GM19025 (cell line): Measurements from ENCODE around the gene CD38.

Source experiments
- ATAC-seq: cut with Tn5 transposase; IDR thresholded peaks from one replicate; pipeline ENCODE4 v1.9.1; 2021; ENCODE audit warnings: mild to moderate bottlenecking, low read depth, moderate library complexity; ENCODE audit not compliant: unreplicated experiment

The CD38 gene

DNA sequence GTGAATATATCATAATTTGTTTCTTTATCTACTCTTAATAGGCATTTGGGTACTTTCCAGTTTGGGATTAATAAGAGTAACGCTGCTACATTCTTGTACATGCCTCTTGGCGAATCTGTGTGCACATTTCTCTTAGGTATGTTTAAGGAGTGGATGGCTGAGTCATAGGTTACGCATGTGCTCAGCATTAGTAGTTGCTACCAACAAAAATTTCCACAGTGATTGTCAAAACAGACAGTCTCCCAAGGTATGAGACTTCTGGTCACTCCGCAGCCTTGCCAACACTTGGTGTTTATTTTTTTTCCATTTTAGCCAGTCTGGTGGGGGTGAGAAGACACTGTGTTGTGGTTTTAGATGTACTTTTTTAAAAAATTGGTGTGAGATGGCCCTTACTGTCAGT is 115.8 kb downstream of the CD38 start:
- no peak for ATAC-seq

DNA sequence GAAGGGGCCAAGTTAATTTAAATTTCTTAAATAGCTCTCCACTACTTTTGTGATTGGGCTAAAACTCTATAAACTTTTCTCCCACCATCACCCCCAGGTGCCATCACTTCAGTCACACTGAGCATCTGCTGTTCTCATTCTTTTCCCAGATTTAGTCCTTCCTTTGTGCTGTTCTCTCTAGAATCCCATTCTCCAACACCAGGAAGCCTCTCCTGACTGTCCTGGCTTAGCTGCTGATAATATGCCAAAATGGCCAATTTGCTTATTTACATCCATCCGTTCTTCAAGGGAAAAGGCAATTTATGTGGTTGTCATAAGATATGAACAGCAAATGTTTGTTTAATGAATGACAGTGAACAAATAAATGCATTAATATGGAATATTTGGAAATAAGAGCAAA is 116.3 kb downstream of the CD38 start:
- ATAC-seq: no peak

DNA sequence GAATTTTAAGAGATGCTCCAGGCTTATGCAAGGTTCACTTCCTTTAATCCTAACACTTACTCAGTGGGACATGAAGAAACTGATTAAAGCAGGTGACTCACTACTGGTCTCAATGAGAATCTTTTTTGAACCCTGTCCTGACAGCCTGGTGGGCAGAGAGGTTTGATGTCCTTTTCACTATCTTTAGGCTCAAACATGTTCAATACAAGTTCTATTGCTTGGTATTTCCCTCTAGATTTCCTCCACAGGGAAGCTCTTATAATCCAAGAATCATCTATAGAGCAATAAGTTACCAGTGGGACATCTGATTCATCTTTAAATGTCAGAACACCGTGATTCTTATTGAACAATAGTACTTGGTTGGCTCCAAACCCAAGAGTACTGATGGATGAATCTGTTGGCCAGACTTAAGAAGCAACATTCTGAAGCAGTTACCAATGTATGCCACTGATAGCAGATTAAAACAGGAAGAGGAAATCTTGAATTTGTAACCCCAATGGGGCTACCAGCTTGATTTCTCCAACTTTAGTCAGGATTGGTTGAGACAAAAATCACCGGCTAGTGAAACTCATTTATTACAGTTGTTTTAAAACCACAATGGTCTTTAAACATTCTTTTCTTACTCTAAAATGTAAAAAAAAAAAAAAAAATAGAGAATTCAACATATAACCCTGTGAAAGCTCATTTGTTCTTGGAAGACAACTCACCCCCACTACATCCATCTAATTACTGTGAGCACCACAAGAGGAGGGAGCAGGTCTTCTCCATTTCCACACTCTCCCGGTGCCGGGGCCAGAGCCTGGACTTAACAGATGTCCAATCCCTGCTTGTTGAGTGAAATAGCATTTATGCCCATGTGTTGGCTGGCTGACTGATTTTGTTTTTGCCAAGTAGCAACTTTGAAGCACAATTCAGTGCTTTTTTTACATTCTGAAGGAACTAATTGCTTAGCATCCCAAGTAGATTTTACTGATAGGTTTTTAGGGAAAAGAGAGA is 117.1 kb downstream of the CD38 start:
- ATAC-seq: no peak

DNA sequence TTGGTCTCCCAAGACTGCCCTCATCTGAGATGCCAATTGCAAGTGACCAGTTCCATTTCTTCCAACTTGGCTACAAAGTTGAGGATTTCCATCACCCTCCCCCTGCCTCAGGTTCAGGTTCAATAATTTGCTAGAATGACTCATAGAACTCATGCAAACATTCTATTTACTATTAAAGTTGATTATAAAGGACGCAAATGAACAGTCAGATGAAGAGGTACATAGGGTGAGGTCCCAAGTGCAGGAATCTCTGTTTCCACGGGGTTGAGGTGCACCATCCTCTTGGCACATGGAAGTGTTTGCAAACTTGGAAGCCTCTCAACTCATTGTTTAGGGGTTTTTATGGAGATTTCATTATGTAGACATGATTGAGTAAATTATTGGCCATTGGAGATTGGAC is 119.4 kb downstream of the CD38 start:
- ATAC-seq: no peak

DNA sequence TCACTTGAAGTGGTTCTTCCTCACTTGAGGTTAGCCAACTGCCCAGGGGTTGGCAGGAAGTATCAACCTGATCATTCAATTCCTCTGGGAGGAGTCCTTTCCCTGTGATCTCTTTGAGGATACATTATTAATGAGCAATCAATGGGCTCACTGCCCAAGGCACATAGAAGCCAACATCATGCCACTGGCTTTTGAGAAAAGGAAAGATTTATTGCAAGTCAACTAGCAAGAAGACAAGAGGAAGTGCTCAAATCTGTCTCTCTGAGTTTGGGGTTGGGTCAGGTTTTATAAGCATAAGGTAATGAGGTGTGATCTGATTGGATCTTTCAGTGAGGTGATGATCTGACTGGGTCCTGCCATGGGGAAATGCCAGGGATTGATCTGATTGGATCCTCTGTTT is 120.8 kb downstream of the CD38 start:
- ATAC-seq: no peak

DNA sequence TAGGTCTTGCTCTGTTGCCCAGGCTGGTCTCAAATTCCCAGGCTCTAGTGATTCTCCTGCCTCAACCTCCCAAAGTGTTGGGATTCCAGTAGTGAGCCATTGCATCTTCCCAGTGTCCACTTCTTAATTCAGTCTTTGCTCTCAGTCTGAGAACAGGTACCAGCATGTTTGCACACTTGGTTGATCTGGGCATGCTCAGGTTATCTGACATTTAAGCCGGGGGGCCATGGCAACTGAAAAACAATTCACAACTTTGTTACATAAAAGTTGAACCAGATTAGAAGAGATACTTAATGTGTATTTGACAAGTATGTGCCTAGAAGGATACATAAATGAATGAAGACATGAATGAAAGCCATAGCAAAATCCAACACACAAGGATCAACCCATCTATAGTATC is 121.4 kb downstream of the CD38 start:
- no peak for ATAC-seq

DNA sequence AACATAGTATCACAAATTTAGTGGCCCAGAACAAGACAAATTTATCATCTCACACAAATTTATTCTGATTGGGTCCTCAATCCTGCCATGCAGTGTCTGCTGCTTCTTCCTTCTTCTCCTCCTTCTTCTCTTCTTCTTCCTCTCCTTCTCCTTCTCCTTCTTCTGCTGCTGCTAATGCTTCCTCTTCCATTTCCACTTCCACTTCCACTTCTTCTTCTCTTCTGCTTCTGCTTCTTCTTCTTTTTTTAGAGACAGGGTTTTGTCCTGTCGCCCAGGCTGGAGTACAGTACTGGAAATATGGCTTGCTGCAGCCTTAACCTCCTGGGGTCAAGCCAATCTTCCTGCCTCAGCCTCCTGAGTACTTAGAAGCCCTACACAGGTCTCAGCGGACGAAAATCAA is 122.9 kb downstream of the CD38 start:
- ATAC-seq: no peak

DNA sequence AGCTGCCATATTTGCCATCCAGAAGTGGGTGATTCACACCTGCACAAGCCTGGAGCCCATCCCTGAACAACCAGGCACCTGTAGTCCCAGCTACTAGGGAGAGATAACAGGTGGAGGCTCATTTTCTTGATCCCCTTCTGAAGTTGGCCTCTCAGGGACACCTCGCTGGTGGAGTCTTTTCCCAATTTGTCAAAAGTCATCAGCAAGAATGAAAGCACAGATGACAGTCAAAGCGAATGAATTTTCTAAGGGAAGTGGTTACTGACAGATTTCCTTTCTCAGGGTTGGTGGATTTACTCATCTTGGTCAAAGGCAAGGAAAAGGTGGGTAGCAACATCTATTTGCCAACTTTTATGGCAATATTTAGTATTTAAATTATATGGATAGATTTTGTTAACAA is 123.9 kb downstream of the CD38 start:
- no peak for ATAC-seq

DNA sequence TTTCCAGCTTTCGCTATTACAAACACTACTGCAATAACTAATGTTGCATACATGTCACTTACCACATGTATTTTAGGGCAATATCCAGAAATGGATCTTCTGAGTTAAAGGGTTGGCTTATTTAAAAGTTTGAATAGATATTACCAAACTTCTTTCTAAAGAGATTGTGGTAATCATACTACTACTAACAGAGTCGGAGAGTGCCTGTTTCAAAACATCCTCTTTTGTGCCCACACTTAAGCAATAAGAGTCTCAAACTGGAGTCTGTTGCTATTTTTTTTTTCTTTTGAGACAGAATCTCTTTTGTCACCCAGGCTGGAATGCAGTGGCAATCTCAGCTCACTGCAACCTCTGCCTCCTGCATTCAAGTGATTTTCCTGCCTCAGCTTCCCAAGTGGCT is 124.6 kb downstream of the CD38 start:
- no peak for ATAC-seq
